ENCODE measurements around the gene ILF2.
"Not testable (repeated sequence)": the region's sequence is repeated elsewhere in the genome, so short reads cannot be mapped to it uniquely, and the experiment has no call there.

The ILF2 gene

DNA sequence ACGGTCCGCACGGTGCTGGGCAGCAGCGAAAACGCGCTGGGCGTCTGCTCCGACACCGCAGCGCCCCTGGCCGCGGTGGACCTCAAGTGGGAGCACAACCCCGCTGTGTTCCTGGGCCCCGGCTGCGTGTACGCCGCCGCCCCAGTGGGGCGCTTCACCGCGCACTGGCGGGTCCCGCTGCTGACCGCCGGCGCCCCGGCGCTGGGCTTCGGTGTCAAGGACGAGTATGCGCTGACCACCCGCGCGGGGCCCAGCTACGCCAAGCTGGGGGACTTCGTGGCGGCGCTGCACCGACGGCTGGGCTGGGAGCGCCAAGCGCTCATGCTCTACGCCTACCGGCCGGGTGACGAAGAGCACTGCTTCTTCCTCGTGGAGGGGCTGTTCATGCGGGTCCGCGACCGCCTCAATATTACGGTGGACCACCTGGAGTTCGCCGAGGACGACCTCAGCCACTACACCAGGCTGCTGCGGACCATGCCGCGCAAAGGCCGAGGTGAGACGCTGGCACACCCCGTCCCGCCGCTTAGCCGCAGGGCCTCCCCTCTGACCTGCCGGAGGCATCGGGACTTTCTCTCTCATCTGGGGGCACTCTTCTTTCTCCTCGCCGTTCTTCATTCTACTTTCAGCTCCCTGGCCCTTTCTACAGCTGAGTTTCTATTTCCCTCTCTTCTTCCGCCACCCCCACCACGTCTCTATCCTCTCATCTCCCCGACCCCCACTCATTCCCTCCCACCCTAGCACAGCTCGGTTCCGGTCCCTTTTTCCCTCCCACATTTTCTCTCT, 8.7 kb upstream of the ILF2 start:
- no peak for DNase-seq

- no peak for DNase-seq
These were observed 7.9 kb upstream of the ILF2 start, which contains the start of gene NPR1 for GRCh38 chr1:153678519-153679336. TSS of gene NPR1 (plus strand) at chr1:153678688. CDS start at chr1:153679109, 421 bp downstream.

GRCh38 chr1:153677718-153678518, 7.1 kb upstream of the ILF2 start:
- peak; percentile 25 for DNase-seq

DNA sequence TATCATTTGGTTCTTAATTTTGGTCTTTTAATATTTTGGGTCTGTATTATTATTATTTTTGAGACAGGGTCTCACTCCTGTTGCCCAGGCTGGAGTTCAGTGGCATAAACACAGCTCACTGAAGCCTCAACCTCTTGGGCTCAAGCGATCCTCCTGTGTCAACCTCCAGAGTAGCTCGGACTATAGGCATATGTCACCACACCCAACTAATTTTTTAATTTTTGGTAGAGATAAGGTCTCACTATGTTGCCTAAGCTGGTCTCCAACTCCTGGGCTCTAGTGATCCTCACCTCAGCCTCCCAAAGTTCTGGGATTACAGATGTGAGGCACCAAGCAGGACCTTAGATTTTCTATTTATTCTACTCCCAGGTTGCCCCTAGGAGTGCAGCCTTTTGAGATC, 2.7 kb upstream of the ILF2 start:
- DNase-seq = no peak

DNA sequence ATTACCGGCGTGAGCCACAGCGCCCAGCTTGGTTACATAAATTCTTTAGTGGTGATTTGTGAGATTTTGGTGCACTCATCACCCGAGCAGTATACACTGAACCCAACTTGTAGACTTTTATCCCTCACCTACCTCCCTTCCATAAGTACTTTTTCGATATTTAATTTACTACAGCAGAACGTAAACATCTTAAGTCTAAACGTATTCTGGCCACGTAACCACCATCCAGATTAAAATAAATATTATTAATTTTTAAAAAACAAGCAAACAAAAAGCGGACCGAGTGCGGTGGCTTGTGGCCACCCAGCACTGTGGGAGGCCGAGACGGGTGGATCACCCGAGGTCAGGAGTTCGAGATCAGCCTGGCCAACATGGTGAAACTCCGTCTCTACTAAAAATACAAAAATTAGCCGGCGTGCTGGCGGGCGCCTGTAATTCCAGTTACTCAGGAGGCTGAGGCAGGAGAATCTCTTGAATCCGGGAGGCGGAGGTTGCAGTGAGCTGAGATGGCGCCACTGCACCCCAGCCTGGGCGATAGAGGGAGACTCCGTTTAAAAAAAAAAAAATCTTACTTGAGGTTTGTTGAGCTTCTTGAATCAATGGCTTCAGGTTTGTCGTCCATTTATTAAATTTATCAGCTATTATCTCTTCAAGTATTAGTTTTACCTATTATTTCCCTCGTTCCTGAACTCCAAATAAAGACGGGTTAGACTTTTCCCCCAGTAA, 998 bp upstream of the ILF2 start:
- not testable (repeated sequence) for DNase-seq

GRCh38 chr1:153670257-153670858, 435 bp downstream of the ILF2 start:
- no peak for DNase-seq

DNA sequence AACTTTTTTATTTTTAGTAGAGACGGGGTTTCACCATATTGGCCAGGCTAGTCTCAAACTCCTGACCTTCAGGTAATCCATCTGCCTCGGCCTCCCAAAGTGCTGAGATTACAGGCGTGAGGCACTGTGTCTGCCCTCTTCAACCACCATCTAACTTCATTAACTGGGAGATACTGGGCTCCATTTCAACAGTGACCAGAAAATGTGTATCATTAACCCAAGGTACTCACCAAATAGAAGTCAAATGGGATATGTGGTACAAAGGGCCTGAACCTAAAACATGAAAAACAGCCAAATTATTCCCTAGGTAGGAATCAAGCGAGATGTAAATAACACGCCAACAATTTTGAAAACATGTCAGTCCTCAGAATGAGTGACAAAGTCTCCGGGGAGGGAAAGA, 1.2 kb downstream of the ILF2 start:
- no peak for DNase-seq

DNA sequence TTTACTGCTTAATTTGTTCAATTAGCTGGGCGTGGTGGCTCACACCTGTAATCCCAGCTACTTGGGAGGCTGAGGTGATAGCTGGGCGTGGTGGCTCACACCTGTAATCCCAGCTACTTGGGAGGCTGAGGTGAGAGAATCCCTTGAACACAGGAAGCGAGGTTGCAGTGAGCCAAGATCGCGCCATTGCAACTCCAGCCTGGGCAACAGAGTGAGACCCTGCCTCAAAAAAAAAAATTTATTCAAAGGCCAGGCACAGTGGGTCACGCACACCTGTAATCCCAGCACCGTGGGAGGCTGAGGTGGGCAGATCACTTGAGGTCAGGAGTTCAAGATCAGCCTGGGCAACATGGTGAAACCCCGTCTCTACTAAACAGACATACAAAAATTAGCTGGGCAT, 2.1 kb downstream of the ILF2 start:
- not testable (repeated sequence) for DNase-seq

DNA sequence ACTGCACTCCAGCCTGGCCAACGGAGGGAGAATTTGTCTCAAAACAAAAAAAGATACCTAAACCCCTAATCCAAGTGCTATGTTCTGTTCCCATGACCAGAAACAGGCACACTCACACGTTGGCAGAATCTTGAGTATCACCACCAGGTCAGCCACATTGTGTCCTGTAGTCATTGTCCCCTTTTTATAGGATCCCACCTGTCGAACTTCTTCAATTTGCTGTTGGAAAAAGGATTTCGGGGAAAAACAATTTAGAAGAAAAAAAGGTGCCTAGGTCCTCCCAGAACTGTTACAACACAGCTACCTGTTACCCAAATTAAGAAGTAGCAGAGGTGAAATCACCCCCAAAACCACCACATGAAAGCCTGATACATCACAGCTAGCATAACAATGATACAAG, 3.4 kb downstream of the ILF2 start:
- DNase-seq = no peak

DNA sequence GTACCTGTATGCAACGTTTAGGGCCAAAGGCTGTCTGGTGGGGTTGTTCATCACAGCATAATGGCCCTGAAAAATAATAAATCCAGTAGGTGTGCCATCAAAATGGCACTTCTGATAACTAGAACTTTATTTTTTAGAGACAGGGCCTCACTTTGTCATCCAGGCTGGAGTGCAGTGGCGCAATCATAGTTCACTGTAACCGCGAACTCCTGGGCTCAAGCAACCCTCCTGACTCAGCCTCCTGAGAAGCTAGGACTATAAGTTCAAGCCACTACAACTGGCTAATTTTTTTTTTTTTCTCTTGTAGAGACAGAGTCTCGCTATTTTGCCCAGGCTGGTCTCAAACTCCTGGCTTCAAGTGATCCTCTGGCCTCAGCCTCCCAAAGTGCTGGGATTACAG, 7.6 kb downstream of the ILF2 start:
- peak; percentile 23 for DNase-seq

DNA sequence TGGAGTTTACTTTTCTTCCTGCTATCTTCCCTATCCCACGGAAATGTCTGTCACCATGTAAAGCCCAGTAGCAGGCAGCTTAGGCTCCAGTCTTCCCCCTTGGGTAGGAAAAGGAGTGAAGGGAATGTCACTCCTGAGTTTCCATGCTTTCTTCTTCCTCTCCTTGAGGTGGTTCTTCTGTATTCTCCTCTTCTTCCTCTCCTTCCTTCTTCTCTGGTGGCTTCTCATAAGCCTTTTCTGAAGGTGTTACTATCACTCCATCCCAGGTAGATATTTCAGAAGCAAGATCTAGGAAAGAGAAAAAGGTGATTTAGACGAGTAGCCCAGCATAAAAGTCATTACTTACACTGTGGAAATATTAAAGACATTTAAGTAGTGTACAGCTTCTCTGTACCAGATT, 8.5 kb downstream of the ILF2 start:
- DNase-seq = no peak

- peak; percentile 28 for DNase-seq
These were observed 9.6 kb downstream of the ILF2 start for GRCh38 chr1:153661111-153661708.

GRCh38 chr1:153659656-153660055, 11.1 kb downstream of the ILF2 start:
- no peak for DNase-seq

DNA sequence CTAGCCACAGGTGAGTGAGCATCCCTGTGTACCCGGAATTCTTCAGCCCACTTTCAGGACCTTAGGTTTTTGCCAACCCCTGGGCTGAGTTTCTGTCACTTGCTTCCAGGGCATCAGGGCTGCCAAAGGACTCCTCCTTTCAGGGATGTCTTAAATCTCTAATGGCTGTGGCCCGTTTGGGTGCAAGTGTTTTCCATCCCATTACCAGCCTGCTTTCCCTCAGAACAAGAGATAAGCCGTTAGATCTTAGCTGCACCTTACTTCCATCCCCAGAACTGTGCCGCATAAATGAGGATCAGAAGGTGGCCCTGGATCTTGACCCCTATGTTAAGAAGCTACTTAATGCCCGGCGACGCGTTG, 11.6 kb downstream of the ILF2 start:
- DNase-seq = no peak

- peak; percentile 87 for DNase-seq
These were observed 12.2 kb downstream of the ILF2 start, which contains the start of gene SNAPIN for GRCh38 chr1:153658400-153659174. TSS of gene SNAPIN (plus strand) at chr1:153658703. CDS start at chr1:153658744, 41 bp downstream.

DNA sequence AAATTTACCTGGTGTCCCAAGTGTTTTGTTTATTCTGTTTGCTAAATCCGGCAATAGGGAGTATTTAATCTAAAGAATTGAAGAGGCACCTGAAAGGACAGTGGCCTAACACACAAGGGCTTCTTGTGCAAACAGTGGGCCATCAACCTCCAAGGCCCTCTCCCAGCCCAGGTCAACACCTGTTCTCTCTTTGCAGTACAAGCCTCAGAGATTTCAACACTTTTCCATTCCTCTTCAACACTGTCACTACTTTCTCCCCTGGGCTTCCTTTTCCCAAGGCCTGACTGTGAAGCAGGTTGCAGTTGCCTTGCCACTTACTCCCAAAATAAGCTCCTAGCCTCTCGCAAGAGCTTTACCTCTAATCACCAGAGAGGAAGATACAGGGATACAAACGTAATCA, 15.5 kb downstream of the ILF2 start:
- no peak for DNase-seq

DNA sequence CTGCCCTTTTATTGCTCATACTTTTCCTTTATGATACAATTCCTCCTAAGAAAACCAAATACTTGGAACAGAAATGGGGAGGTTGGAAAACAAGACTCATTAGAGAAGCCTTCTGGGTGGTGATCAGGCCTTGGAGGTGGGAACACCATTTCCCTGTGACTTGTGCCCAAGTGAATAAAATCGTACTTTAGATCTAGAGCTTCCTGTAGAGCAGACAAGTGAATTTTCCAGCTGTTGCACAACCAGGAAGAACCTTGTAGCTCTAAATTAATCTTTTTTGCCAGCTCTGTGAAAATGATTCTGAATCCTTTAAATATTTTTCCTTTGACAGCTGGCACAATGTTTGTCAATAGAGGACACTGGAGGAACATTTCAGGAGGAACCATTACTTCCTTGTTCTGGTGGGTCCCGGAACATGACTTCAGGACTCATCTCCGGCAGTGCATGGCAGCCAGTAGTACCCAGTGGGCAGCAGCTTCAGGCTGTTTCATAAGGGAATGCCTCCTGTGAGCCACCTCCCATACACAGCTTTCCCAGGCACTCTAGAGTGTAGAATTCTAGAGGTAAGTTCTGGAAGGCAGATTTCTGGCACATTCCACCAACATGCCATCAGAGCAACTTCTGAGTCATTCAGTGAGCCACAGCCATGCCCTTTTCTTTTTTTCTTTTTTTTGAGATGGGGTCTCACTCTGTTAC, 17.8 kb downstream of the ILF2 start:
- peak; percentile 44 for DNase-seq

DNA sequence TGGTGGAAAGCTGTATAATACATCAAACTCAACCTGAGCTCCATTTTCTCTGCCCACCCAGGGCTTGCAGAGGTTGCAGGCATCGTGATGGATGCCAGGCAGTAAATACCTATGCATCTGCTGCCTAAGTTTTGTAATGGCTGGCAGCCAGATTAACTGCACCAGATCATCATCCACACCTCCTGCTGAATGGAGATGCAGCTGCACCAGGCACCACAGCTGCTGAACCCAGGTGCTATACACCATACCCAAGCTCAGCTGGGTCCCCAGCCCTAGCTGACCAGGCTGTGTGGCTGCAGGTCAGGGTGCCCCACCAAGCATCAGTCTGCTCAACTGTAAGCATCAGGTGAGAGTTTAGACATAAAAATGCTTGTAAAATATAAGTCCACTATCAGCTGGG, 19.0 kb downstream of the ILF2 start:
- DNase-seq = no peak

DNA sequence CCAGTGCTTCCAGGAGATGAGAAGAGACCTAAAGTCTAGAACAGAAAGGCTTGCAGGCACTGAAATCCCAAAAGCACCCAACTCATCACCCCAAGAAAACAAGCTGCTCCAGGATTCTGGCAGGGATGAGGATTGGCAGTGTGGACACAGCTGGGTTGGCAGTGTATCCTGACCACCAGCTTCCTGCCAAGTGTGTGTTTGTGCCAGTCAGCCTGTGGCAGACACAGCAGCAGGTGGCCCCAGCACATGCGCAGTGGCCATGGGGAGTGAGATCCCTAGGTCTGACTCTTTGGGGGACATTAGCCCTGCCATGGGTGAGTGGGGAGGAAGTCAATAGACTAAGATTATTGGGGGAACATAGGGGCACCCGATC, 20.9 kb downstream of the ILF2 start:
- DNase-seq = no peak

Measured in fibroblast of skin of abdomen (primary cell).